ENCODE data around the gene FBXL13. TPM values are rescaled to one million over a fixed set of nuclear protein-coding genes. Genes with fewer than 3 reads are reported as not detected.
"Not testable (repeated sequence)": the region's sequence is repeated elsewhere in the genome, so short reads cannot be mapped to it uniquely, and the experiment has no call there.

The FBXL13 gene
- total RNA-seq, 1 donor from 2014 or later = 3.0 TPM

DNA sequence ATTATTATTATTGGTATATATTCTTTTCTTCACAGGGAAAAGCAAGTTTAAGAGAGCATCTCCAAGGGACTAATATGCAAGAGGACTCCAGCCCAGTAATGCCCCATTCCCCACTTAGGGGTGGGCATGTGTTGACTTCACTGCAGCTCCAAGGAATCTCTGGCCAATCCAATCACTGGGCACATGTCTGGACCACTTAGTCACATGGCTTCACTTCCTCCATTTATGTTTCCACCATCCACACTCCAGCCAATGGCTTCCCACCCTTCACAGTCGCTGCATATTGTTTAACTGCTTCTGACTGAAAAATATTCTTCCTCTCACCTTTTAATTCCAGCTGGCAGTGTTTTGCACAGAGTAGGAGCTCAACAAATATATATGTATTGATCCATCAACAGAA, 43.6 kb downstream of the FBXL13 start:
- TF ChIP-seq, protein P1, sequence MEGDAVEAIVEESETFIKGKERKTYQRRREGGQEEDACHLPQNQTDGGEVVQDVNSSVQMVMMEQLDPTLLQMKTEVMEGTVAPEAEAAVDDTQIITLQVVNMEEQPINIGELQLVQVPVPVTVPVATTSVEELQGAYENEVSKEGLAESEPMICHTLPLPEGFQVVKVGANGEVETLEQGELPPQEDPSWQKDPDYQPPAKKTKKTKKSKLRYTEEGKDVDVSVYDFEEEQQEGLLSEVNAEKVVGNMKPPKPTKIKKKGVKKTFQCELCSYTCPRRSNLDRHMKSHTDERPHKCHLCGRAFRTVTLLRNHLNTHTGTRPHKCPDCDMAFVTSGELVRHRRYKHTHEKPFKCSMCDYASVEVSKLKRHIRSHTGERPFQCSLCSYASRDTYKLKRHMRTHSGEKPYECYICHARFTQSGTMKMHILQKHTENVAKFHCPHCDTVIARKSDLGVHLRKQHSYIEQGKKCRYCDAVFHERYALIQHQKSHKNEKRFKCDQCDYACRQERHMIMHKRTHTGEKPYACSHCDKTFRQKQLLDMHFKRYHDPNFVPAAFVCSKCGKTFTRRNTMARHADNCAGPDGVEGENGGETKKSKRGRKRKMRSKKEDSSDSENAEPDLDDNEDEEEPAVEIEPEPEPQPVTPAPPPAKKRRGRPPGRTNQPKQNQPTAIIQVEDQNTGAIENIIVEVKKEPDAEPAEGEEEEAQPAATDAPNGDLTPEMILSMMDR (IDR thresholded peaks at IDR 0.05) = no peak
- intact Hi-C loops (cut with DNase I) = no loop called here
- Histone ChIP-seq H3K27me3 (no peaks in the 10 kb centered on the region), H3K9me3 (no peaks in the 10 kb centered on the region), H3K4me1 (no peaks in the 10 kb centered on the region), H3K36me3 (no peaks in the 10 kb centered on the region), H3K27ac (no peak overlapping the region), H3K4me3 (no peak overlapping the region)
- ATAC-seq (no peak), DNase-seq (no peak)

DNA sequence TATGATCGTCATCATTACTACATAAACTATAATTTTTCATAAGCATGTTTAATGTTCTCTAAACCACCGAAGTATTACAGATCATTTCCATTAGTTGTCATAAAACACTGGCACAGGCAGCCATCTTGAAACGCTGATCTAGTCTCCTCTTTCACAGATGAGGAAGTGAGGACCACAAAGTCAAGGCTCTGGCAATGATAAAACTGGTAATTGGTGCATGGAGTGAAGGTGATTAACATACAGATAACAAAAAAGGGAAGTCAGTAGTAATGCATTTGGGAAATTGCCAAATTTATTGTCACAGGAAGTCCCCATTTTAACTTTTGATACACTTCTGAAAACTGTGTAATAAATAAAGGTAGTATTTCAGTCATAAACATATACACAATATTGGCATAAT, 49.3 kb downstream of the FBXL13 start:
- Histone ChIP-seq H3K4me1 (no peaks in the 10 kb centered on the region), H3K27me3 (no peaks in the 10 kb centered on the region), H3K36me3 (no peaks in the 10 kb centered on the region), H3K27ac (no peak overlapping the region), H3K4me3 (no peak overlapping the region), H3K9me3 (no peaks in the 10 kb centered on the region)
- intact Hi-C loops (cut with DNase I) = no loop called here
- DNase-seq (no peak), ATAC-seq (no peak)
- TF ChIP-seq, protein P1 (IDR thresholded peaks at IDR 0.05) = no peak

DNA sequence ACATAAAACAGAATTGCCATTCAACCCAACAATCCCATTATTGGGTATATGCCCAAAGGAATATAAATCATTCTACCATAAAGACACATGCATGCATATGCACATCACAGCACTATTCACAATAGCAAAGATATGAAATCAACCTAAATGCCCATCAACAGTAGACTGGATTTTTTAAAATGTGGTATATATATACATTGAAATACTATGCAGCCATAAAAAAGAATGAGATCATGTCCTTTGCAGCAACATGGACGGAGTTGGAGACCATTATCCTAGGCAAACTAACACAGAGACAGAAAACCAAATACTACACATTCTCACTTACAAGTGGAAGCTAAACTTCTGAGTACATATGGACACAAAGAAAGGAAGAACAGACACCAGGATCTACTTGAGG, 51.0 kb downstream of the FBXL13 start:
- H3K4me1 ChIP-seq; H3K9me3 ChIP-seq; H3K4me3 ChIP-seq; intact Hi-C loops (cut with DNase I); H3K27ac ChIP-seq; ATAC-seq; DNase-seq; H3K27me3 ChIP-seq; H3K36me3 ChIP-seq: not testable (repeated sequence)

DNA sequence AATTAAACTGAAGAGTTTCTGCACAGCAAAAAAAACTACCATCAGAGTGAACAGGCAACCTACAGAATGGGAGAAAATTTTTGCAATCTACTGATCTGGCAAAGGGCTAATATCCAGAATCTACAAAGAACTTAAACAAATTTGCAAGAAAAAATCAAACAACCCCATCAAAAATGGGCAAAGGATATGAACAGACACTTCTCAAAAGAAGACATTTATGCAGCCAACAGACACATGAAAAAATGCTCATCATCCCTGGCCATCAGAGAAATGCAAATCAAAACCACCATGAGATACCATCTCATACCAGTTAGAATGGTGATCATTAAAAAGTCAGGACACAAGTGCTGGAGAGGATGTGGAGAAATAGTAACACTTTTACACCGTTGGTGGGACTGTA, 53.1 kb downstream of the FBXL13 start:
- H3K27me3 ChIP-seq; H3K4me1 ChIP-seq; DNase-seq; H3K27ac ChIP-seq; H3K4me3 ChIP-seq; intact Hi-C loops (cut with DNase I); H3K9me3 ChIP-seq; H3K36me3 ChIP-seq; ATAC-seq: not testable (repeated sequence)

DNA sequence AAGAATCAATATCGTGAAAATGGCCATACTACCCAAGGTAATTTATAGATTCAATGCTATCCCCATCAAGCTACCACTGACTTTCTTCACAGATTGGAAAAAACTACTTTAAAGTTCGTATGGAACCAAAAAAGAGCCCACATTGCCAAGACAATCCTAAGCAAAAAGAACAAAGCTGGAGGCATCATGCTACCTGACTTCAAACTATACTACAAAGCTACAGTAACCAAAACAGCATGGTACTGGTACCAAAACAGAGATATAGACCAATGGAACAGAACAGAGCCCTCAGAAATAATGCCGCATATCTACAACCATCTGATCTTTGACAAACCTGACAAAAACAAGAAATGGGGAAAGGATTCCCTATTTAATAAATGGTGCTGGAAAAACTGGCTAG, 53.7 kb downstream of the FBXL13 start:
- H3K4me3 ChIP-seq; H3K27ac ChIP-seq; H3K9me3 ChIP-seq; H3K36me3 ChIP-seq; DNase-seq; H3K27me3 ChIP-seq; H3K4me1 ChIP-seq; ATAC-seq; intact Hi-C loops (cut with DNase I): not testable (repeated sequence)

DNA sequence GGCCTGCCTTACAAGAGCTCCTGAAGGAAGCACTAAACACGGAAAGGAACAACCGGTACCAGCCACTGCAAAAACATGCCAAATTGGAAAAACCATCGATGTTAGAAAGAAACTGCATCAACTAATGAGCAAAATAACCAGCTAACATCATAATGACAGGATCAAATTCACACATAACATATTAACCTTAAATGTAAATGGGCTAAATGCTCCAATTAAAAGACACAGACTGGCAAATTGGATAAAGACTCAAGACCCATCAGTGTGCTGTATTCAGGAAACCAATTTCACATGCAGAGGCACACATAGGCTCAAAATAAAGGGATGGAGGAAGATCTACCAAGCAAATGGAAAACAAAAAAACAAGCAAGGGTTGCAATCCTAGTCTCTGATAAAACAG, 56.3 kb downstream of the FBXL13 start:
- H3K27ac ChIP-seq; H3K4me3 ChIP-seq; DNase-seq; H3K9me3 ChIP-seq; H3K27me3 ChIP-seq; ATAC-seq; intact Hi-C loops (cut with DNase I); H3K4me1 ChIP-seq; H3K36me3 ChIP-seq: not testable (repeated sequence)

DNA sequence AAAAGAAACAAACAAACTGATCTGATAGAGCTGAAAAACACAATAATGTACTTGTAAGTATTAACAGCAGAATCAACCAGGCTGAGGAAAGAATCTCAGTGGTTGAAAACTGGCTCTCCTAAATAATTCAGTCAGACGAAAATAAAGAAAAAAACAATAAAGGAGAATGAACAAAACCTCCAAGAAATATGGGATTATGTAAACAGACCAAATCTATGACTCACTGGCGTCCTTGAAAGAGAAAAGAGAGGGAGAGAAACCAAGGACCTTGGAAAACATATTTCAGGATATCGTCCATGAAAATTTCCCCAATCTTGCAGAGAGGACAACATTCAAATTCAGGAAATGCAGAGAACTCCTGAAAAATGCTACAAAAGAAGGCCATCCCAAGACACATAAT, 62.9 kb downstream of the FBXL13 start:
- DNase-seq = no peak
- no peak for ATAC-seq
- H3K27ac ChIP-seq = no peak overlapping the region
- H3K4me1 ChIP-seq = no peaks in the 10 kb centered on the region
- H3K4me3 ChIP-seq = no peak overlapping the region
- no peaks in the 10 kb centered on the region for H3K9me3 ChIP-seq
- no peaks in the 10 kb centered on the region for H3K36me3 ChIP-seq
- H3K27me3 ChIP-seq = no peaks in the 10 kb centered on the region
- intact Hi-C loops (cut with DNase I) = no loop called here
- TF ChIP-seq, protein P1 (IDR thresholded peaks at IDR 0.05) = no peak

DNA sequence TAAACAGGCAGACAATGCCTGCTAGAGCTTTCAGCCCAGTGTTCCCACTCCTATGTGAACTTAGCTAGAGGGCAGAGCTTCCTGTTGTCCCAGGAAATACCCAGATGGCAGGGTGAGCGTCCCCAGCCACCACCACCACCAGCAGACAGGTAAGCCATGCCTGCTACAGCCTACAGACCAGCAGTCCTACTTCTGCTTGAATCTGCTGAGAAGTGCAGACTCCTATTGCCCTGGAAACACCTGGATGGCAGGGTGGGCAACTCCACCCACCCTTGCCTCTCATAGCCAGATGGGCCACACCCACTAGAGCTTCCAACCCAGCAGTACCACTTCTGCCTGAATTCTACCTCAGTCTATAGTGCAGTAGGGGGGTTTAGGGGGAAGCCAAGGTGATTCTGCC, 64.4 kb downstream of the FBXL13 start:
- no peak for ATAC-seq
- no peak overlapping the region for H3K4me3 ChIP-seq
- no peaks in the 10 kb centered on the region for H3K4me1 ChIP-seq
- DNase-seq = no peak
- H3K36me3 ChIP-seq = no peaks in the 10 kb centered on the region
- H3K27ac ChIP-seq = no peak overlapping the region
- H3K27me3 ChIP-seq = no peaks in the 10 kb centered on the region
- intact Hi-C loops (cut with DNase I) = no loop called here
- H3K9me3 ChIP-seq = no peaks in the 10 kb centered on the region
- TF ChIP-seq, protein P1 (IDR thresholded peaks at IDR 0.05) = no peak
